CD14-positive monocyte (primary cell): Measurements from ENCODE around the gene OR9Q1. TPM values are rescaled to one million over a fixed set of nuclear protein-coding genes. Genes with fewer than 3 reads are reported as not detected.

ENCODE experiments used
- DNase-seq, 3 donors: peaks; one replicate each; pipeline ENCODE4 v3.0.0-alpha.2; 2011 to 2022
- H2AFZ ChIP-seq: 2 replicates; pipeline ENCODE4 v1.6.0; 2012; ENCODE audit warnings: mild to moderate bottlenecking, low read depth, low read length, inconsistent platforms; ENCODE audit not compliant: insufficient read depth, poor library complexity, severe bottlenecking
- H3K27ac ChIP-seq, 2 donors: 1 replicate in 1 of 2; 2 replicates in 1 of 2; pipeline ENCODE4 v1.5.1; 2012 to 2013; ENCODE audit warnings: low read length in 2 of 2, control low read depth in 1 of 2, inconsistent platforms in 1 of 2, low read depth in 1 of 2, mild to moderate bottlenecking in 1 of 2
- H3K27me3 ChIP-seq, 2 donors: one replicate each; pipeline versions ENCODE4 v1.6.0 to v1.6.1; 2011 to 2013; ENCODE audit warnings: low read length in 2 of 2; ENCODE audit not compliant: control insufficient read depth in 2 of 2, insufficient read depth in 2 of 2
- H3K36me3 ChIP-seq, 2 donors: replicated peaks in 1 of 2; 1 replicate in 1 of 2; 2 replicates in 1 of 2; pipeline versions ENCODE4 v1.5.1 to v1.6.1; 2012 to 2013; ENCODE audit warnings: low read length in 2 of 2, control low read depth in 1 of 2, inconsistent platforms in 1 of 2, mild to moderate bottlenecking in 1 of 2; ENCODE audit not compliant: insufficient read depth in 2 of 2, control insufficient read depth in 1 of 2
- H3K4me1 ChIP-seq, 2 donors: 1 replicate in 1 of 2; 2 replicates in 1 of 2; pipeline versions ENCODE4 v1.5.1 to v1.6.1; 2012 to 2013; ENCODE audit warnings: low read length in 2 of 2, control low read depth in 1 of 2, inconsistent platforms in 1 of 2, mild to moderate bottlenecking in 1 of 2, moderate library complexity in 1 of 2; ENCODE audit not compliant: insufficient read depth in 2 of 2, control insufficient read depth in 1 of 2
- H3K4me2 ChIP-seq: replicated peaks from 2 replicates; pipeline ENCODE3; 2012; ENCODE audit warnings: low read length, moderate library complexity, mild to moderate bottlenecking; ENCODE audit not compliant: poor library complexity, severe bottlenecking; ENCODE audit errors: extremely low read depth
- H3K4me3 ChIP-seq, 3 experiments: fragments of 200-600 bp in 1 of 3; sonication (generic) in 1 of 3; replicated peaks in 1 of 3; 1 replicate in 2 of 3; 2 replicates in 1 of 3; pipeline ENCODE4 v1.5.1; 2011 to 2013; ENCODE audit warnings: low read length in 3 of 3, mild to moderate bottlenecking in 3 of 3, control low read depth in 2 of 3, low read depth in 2 of 3, inconsistent platforms in 1 of 3, moderate library complexity in 1 of 3
- H3K79me2 ChIP-seq: 2 replicates; pipeline ENCODE4 v1.6.0; 2012; ENCODE audit warnings: mild to moderate bottlenecking, control low read depth, inconsistent platforms, low read length, moderate library complexity; ENCODE audit not compliant: insufficient read depth
- H3K9ac ChIP-seq: 2 replicates; pipeline ENCODE4 v1.6.0; 2017; ENCODE audit warnings: low read length, mild to moderate bottlenecking; ENCODE audit not compliant: insufficient read depth, poor library complexity, severe bottlenecking
- H3K9me3 ChIP-seq, 2 donors: replicated peaks in 1 of 2; 1 replicate in 1 of 2; 2 replicates in 1 of 2; pipeline versions ENCODE4 v1.5.1 to v1.6.1; 2012 to 2013; ENCODE audit warnings: low read length in 2 of 2, control low read depth in 1 of 2; ENCODE audit not compliant: control insufficient read depth in 1 of 2, insufficient read depth in 1 of 2
- H4K20me1 ChIP-seq: 2 replicates; pipeline ENCODE4 v1.6.0; 2012; ENCODE audit warnings: mild to moderate bottlenecking, low read length, control low read depth, moderate library complexity; ENCODE audit not compliant: insufficient read depth
- H3K27ac Mint-ChIP-seq, 7 donors: one replicate each; pipeline ENCODE4 v1.8.0; 2020; ENCODE audit warnings: mild to moderate bottlenecking in 7 of 7, mixed read lengths in 7 of 7, moderate library complexity in 6 of 7, inconsistent platforms in 2 of 7
- H3K27me3 Mint-ChIP-seq, 3 donors: one replicate each; pipeline ENCODE4 v1.8.0; 2021 to 2022; ENCODE audit warnings: low read depth in 3 of 3, mild to moderate bottlenecking in 3 of 3, mixed read lengths in 3 of 3, moderate library complexity in 3 of 3, inconsistent platforms in 1 of 3
- H3K36me3 Mint-ChIP-seq, 2 donors: one replicate each; pipeline ENCODE4 v1.8.0; 2020; ENCODE audit warnings: mixed read lengths in 2 of 2, inconsistent platforms in 1 of 2, mild to moderate bottlenecking in 1 of 2
- H3K4me1 Mint-ChIP-seq: one replicate; pipeline ENCODE4 v1.8.0; 2020; ENCODE audit warnings: mild to moderate bottlenecking, mixed read lengths
- H3K4me3 Mint-ChIP-seq, 2 donors: one replicate each; pipeline ENCODE4 v1.8.0; 2020; ENCODE audit warnings: mild to moderate bottlenecking in 2 of 2, mixed read lengths in 2 of 2, moderate library complexity in 1 of 2
- H3K9me3 Mint-ChIP-seq, 7 donors: one replicate each; pipeline ENCODE4 v1.8.0; 2020 to 2022; ENCODE audit warnings: mixed read lengths in 7 of 7, mild to moderate bottlenecking in 6 of 7, moderate library complexity in 6 of 7, inconsistent platforms in 2 of 7
- WGBS: methylation state at CpG from one replicate; pipeline ENCODE4 v1.1.5; 2013; ENCODE audit warnings: missing lambda C conversion rate; ENCODE audit not compliant: insufficient coverage; 5-methylcytosine and 5-hydroxymethylcytosine counted together
- intact Hi-C, 2 donors: fragments of 100-400 bp; cut with micrococcal nuclease; formaldehyde crosslinking; loops; one replicate each; pipeline versions ENCODE4 v1.15.0 to v1.15.1; 2023
- polyA plus RNA-seq, 3 donors: library from polyadenylated mRNA; depleted of rRNA in 1 of 3; unstranded in 2 of 3; stranded (reverse) in 1 of 3; fragments of 300-500 nt in 2 of 3; fragments of >200 nt in 1 of 3; fragmentation: Illumina TruSeq in 2 of 3; gene quantifications; 1 replicate in 2 of 3; 2 replicates in 1 of 3; pipeline ENCODE4 v1.2.3, GENCODE V29; 2012 to 2021
- TF ChIP-seq, protein P1 (sequence below): fragments of 200-600 bp; IDR thresholded peaks from one replicate; pipeline ENCODE4 v1.8.0; 2022; ENCODE audit warnings: antibody characterized with exemption, mild to moderate bottlenecking

Gene OR9Q1
- polyA plus RNA-seq, 3 donors: not detected

DNA sequence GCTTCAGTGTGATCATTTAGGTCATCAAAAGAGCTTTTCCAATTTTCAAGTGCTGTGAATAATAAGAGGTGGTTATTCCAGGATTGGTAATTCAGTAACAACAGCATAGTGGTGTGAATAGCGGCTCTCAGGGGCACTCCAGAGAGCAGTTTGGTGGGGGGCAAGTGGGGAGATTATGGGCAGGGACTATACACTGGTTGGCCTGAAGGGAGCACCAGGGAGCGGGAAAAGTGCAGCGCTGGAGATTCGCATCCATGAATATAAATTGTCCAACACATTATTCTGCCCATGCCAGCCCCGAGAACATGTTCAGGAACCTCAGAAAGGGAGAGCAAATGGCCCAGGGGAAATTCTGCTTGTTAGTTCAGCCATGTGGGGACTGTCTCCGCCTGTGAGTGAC is 45.0 kb downstream of the OR9Q1 start:
- Histone ChIP-seq H3K4me2 (no peak overlapping the region), H2AFZ (no peak overlapping the region), H3K9ac (no peak overlapping the region), H3K9me3 (no peaks in the 10 kb centered on the region), H4K20me1 (no peaks in the 10 kb centered on the region), H3K4me3 (no peak overlapping the region), H3K4me1 (no peaks in the 10 kb centered on the region), H3K27me3 (no peaks in the 10 kb centered on the region), H3K36me3 (no peaks in the 10 kb centered on the region), H3K79me2 (no peaks in the 10 kb centered on the region), H3K27ac (no peak overlapping the region)
- intact Hi-C loops: no loop called here
- WGBS: 90% methylated on average over 1 of the region's 6 CpGs
- Mint-ChIP-seq H3K36me3 (no peaks in the 10 kb centered on the region), H3K27ac (no peak overlapping the region), H3K27me3 (peaks cover 0 to 1% (median 0%) of the 10 kb centered on the region in 3 donors), H3K9me3 (peaks cover 0 to 6% (median 0%) of the 10 kb centered on the region in 7 donors), H3K4me1 (no peaks in the 10 kb centered on the region), H3K4me3 (no peak overlapping the region)
- no peak for DNase-seq
- TF ChIP-seq, protein P1, sequence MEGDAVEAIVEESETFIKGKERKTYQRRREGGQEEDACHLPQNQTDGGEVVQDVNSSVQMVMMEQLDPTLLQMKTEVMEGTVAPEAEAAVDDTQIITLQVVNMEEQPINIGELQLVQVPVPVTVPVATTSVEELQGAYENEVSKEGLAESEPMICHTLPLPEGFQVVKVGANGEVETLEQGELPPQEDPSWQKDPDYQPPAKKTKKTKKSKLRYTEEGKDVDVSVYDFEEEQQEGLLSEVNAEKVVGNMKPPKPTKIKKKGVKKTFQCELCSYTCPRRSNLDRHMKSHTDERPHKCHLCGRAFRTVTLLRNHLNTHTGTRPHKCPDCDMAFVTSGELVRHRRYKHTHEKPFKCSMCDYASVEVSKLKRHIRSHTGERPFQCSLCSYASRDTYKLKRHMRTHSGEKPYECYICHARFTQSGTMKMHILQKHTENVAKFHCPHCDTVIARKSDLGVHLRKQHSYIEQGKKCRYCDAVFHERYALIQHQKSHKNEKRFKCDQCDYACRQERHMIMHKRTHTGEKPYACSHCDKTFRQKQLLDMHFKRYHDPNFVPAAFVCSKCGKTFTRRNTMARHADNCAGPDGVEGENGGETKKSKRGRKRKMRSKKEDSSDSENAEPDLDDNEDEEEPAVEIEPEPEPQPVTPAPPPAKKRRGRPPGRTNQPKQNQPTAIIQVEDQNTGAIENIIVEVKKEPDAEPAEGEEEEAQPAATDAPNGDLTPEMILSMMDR: no peak

- H3K79me2 ChIP-seq: no peaks in the 10 kb centered on the region
- H3K36me3 ChIP-seq: no peaks in the 10 kb centered on the region
- peaks cover 0 to 1% (median 0%) of the 10 kb centered on the region in 3 donors for H3K27me3 Mint-ChIP-seq
- H2AFZ ChIP-seq: no peak overlapping the region
- H3K9ac ChIP-seq: no peak overlapping the region
- no peaks in the 10 kb centered on the region for H4K20me1 ChIP-seq
- H3K9me3 Mint-ChIP-seq: peaks cover 0 to 6% (median 3%) of the 10 kb centered on the region in 7 donors
- no peak overlapping the region for H3K4me3 ChIP-seq
- 82% methylated on average over 1 of the region's 1 CpG for WGBS
- no peaks in the 10 kb centered on the region for H3K4me1 ChIP-seq
- no peak overlapping the region for H3K4me2 ChIP-seq
- DNase-seq: no peak
- no peaks in the 10 kb centered on the region for H3K4me1 Mint-ChIP-seq
- H3K27ac ChIP-seq: no peak overlapping the region
- intact Hi-C loops: no loop called here
- H3K27ac Mint-ChIP-seq: no peak overlapping the region
- no peaks in the 10 kb centered on the region for H3K27me3 ChIP-seq
- H3K9me3 ChIP-seq: no peaks in the 10 kb centered on the region
- TF ChIP-seq, protein P1: no peak
- no peak overlapping the region for H3K4me3 Mint-ChIP-seq
- H3K36me3 Mint-ChIP-seq: no peaks in the 10 kb centered on the region
These were observed 46.9 kb downstream of the OR9Q1 start for GRCh38 chr11:58070585-58070984.
